RPMI7951 (cell line): ENCODE data around the gene ITGA7. TPM values are rescaled to one million over a fixed set of nuclear protein-coding genes. Genes with fewer than 3 reads are reported as not detected.
A peak's percentile ranks its signal among the peaks of the same experiment; 100 is the strongest.
"Not testable (repeated sequence)": the region's sequence is repeated elsewhere in the genome, so short reads cannot be mapped to it uniquely, and the experiment has no call there.

Source experiments
- DNase-seq: peaks from one replicate; pipeline ENCODE4 v3.0.0-alpha.2; 2012; ENCODE audit warnings: low read depth
- total RNA-seq: library from RNA; depleted of rRNA; stranded (reverse); fragments of >200 nt; shearing (Covaris generic); gene quantifications from 2 replicates; pipeline ENCODE4 v1.2.3, GENCODE V29; 2014

ITGA7 gene
- total RNA-seq, 1 experiment from 2014 or later: 11.4 TPM

GRCh38 chr12:55682087-55682796, 25.5 kb downstream of the ITGA7 start:
- DNase-seq: no peak

- peak; percentile 85 for DNase-seq
Measured at GRCh38 chr12:55681142-55682077, 26.3 kb downstream of the ITGA7 start.

- no peak for DNase-seq
Measured at GRCh38 chr12:55679691-55680090, 28.0 kb downstream of the ITGA7 start.

- DNase-seq: no peak
Measured at GRCh38 chr12:55676707-55677106, 31.0 kb downstream of the ITGA7 start.

- DNase-seq: no peak
Measured at GRCh38 chr12:55675666-55676065, 32.0 kb downstream of the ITGA7 start.

- no peak for DNase-seq
Measured at GRCh38 chr12:55673638-55674037, 34.1 kb downstream of the ITGA7 start.

- DNase-seq: no peak
Measured at GRCh38 chr12:55671746-55672145, 36.0 kb downstream of the ITGA7 start.

- DNase-seq: no peak
Measured at GRCh38 chr12:55670276-55670675, 37.4 kb downstream of the ITGA7 start.

- no peak for DNase-seq
Measured at GRCh38 chr12:55666508-55666907, 41.2 kb downstream of the ITGA7 start.

- no peak for DNase-seq
Measured at GRCh38 chr12:55664826-55665225, 42.9 kb downstream of the ITGA7 start.

- DNase-seq: no peak
Measured at GRCh38 chr12:55663391-55663790, 44.3 kb downstream of the ITGA7 start.

- peak; percentile 54 for DNase-seq
Measured at GRCh38 chr12:55659486-55660385, 48.0 kb downstream of the ITGA7 start.

- DNase-seq: no peak
Measured at GRCh38 chr12:55658635-55659391, 48.9 kb downstream of the ITGA7 start.

GRCh38 chr12:55658212-55658611, 49.5 kb downstream of the ITGA7 start:
- no peak for DNase-seq

GRCh38 chr12:55657212-55657611, 50.5 kb downstream of the ITGA7 start:
- no peak for DNase-seq

- DNase-seq: no peak
Measured at GRCh38 chr12:55654511-55655214, 53.0 kb downstream of the ITGA7 start.

- DNase-seq: no peak
Measured at GRCh38 chr12:55653031-55653430, 54.7 kb downstream of the ITGA7 start.

GRCh38 chr12:55652352-55652751, 55.4 kb downstream of the ITGA7 start:
- DNase-seq: no peak

- DNase-seq: no peak
Measured at GRCh38 chr12:55651299-55651683, 56.4 kb downstream of the ITGA7 start.

GRCh38 chr12:55650620-55651298, 56.9 kb downstream of the ITGA7 start:
- not testable (repeated sequence) for DNase-seq
